ENCODE data around the gene SRSF7. TPM values are rescaled to one million over a fixed set of nuclear protein-coding genes. Genes with fewer than 3 reads are reported as not detected.
"Not testable (repeated sequence)": the region's sequence is repeated elsewhere in the genome, so short reads cannot be mapped to it uniquely, and the experiment has no call there.

SRSF7 gene
- total RNA-seq, 1 donor from 2014 or later: 133 TPM

DNA sequence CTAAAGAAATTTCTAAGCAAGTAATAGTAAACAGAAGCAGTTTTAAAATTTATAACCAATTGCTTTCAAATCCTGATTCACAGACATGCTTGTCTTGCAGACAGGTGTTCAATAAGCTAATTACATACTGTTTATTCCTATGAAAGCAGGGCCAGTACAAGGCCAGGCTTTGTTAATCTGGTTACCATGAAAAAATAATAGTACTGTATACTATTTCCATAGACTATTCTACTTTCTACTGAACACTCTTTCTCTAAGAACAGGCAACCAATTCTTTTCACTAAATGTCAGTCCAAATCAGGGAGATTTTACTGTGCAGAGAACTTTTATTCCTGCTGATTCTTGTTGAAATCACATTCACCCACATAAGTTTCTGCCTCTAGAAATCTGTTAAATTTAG is 2.9 kb upstream of the SRSF7 start:
- DNase-seq: no peak

DNA sequence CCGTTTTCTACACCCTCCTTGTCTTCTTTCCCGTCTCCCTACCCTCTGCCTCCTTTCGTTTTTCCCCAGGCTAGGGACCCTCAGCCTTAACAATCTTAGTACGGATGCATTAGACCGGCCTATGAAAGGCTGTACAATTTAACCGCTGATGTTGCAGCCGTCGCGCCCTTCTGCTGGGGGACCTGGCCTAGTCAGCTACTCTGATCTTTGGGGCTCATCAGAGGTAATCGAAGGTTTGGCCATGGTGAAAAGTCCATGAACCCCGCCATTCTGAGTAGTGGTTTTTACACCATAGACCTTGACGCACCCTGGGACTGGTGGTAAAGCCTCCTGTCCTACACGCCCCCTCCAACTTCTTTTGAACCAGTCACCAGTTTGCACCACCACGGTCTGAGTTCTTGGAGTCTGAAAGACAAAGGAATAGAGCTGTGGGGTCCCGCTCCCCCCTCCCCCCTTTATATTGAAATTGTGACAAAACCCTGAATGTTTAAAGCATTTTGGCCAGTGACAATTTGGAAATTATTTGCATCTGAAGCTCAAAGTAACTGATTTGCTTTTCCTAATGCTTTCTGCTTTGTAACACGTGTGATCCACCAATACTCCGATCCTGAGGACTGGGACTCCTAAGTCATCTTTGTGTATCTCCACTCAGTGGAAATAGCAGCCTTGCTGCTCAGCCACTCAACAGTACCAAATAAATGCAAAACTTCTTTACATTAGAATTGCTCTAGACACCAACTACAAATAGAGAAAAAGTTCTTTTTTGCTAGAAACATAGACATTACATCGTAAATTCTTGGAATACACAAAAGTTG is 642 bp upstream of the SRSF7 start:
- no peak for DNase-seq

DNA sequence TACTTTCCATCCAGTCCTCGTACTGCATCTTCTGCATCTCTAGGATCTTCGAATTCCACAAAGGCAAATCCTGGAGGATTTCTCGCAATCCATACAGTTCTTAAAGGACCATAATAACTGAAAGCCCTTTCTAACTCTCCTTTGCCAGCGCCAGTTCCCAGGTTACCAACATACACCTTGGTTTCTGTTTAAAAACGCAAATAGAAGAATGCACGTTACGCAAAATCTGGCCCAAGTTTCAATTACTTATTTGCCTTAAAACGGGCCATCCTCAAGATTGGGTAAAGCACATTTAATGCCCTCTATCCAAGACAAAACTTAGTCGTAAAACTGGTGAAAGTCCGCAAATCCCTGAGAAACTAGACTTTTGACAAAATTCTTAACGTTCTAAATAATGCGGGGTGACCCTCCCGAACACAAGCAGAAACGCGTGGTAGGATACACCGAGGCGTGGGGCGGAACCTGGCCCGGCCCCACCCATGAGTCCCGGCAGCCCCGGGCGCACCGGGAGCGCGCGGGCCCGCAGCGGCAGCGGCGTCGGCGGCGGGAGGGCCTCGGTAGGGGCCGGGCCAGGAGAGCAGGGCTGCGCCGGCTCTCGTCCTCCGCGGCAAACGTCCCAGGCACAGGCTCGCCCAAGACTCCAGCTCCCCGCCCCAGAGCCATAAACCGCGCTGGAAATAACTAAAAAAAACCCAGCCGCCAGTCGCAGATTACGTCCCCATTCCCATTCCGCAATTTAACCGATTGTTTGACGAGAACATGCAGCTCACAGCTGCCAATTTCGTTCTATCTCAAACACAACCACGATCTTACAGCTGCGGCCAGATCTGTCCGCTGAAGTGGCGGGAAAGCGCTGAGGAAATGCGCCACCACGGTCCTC is 910 bp downstream of the SRSF7 start:
- no peak for DNase-seq

- DNase-seq: no peak
These were observed 2.0 kb downstream of the SRSF7 start for GRCh38 chr2:38748943-38749804.

GRCh38 chr2:38748391-38748790 is 2.8 kb downstream of the SRSF7 start:
- DNase-seq: no peak

GRCh38 chr2:38747819-38748218 is 3.3 kb downstream of the SRSF7 start:
- no peak for DNase-seq

- DNase-seq: no peak
These were observed 4.1 kb downstream of the SRSF7 start for GRCh38 chr2:38747007-38747424.

GRCh38 chr2:38745267-38745666 is 5.9 kb downstream of the SRSF7 start:
- DNase-seq: no peak

- no peak for DNase-seq
These were observed 6.8 kb downstream of the SRSF7 start for GRCh38 chr2:38744399-38744780.

GRCh38 chr2:38743672-38744398 is 7.3 kb downstream of the SRSF7 start:
- DNase-seq: no peak

DNA sequence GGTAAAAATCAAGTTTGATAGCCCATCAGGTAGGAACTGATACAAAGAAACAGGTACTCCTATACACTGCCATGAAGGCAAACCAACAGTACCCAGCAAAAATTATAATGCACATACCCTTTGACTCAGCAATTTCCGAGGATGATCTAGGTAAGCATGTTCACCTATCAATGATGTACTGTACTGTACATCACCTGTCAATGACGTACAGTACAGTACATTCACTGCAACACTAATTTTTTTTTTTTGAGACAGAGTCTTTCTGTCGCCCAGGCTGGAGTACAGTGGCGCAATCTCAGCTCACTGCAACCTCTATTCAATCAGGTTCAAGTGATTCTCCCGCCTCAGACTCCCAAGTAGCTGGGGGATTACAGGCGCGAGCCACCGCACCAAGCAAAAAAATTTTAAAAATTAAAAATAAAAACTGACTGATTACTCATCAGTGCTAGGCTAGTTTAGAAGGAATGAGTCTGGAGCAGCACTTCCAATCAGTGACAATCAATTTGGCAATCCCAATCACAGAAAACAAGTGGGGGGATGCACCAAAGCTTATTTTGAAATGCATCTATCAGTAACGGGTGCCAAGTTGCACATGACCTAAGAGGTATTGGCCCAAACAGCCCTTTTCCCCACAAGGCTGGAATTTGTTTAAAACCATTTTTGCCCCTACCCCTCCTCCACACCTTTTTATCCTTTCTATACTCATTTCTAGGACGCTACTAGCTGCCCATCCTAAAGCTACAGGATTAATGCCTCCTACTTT is 8.2 kb downstream of the SRSF7 start:
- DNase-seq: no peak

GRCh38 chr2:38740851-38741731 is 10.1 kb downstream of the SRSF7 start:
- no peak for DNase-seq

- DNase-seq: no peak
These were observed 11.6 kb downstream of the SRSF7 start for GRCh38 chr2:38739524-38739923.

- DNase-seq: no peak
These were observed 13.2 kb downstream of the SRSF7 start for GRCh38 chr2:38737925-38738324.

DNA sequence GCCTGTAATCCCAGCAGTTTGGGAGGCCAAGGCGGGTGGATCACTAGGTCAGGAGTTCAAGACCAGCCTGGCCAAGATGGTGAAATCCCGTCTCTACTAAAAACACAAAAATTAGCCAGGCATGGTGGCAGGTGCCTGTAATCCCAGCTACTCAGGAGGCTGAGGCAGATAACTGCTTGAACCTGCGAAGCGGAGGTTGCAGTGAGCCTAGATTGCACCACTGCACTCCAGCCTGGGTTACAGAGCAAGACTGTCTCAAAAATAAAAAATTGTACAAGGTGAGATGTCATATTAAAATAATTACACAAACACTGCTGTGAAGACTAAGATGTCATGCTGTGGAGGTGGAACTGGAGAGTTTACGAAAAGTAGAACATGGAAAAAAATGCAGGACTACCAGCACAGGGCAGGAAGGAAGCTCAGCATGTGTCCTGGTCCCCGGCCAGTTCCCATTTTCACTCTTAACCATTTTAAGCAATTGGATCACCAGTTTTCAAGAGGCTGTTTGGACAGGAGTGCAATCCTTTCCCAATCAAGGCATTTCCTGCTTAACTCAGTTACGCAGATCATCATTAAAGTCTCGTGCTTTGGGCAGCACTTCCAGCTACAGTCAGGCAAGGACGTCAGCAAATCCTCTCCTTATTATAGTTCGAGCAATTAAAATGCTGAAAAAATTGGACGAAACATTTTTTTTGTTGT is 14.0 kb downstream of the SRSF7 start:
- DNase-seq: not testable (repeated sequence)

DNA sequence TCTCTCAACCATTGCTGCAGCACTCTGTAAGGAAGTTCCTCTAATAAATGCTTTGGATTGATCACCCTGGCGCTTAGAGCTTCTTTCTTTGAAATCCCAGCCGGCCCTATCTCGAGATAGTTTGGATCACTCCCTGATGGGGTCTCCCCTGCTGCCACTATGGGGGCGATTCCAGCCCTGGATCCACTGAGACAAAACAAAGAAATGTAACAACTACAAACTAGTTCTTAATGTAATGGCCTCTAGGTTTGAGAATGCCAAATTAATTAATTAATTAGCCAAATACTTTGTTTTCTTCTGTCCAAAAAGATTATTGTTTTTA is 15.2 kb downstream of the SRSF7 start:
- DNase-seq: no peak

GRCh38 chr2:38734299-38735058 is 16.7 kb downstream of the SRSF7 start:
- DNase-seq: no peak

DNA sequence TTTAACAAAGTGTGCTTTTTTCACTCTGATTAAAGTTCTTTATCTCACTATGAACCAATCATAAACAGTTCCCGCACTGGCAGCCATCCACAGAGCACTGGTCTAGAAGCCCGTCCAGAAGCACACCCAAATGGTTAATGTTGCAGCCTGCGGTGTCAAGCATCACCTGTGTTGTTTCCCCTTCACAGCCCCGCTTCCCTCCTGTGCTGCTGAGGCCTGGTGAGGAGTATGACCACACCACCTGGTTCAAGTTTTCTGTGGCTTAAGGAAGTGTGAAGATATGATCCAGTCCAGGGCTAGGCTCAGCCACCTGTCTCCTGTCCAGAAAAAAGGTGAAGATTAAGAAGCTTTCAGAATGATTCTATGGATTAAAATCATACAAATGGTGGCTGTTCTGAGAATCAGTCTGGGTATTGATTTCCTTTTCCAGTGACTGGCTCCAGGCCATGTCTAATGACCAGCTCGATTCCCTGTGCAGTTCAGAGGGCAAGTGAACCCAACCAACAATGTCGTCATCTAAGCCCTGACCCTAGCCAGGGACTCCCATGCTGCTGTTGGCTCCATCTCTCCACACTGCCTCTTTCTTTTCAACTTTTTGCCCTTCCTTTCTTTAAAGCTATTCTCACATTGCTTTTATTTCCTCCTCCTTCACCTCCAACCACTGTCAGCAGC is 17.7 kb downstream of the SRSF7 start:
- DNase-seq: no peak
